Adipose tissue (tissue), 3 donors: ENCODE results near the gene TM9SF1. TPM values are rescaled to one million over a fixed set of nuclear protein-coding genes. Genes with fewer than 3 reads are reported as not detected.

Experiments
- H3K27ac ChIP-seq: one replicate; pipeline ENCODE4 v1.5.1; 2013; ENCODE audit warnings: low read depth, low read length
- WGBS, 3 donors: extraction: QIAGEN DNeasy Blood & Tissue Kit; methylation state at CpG; one replicate each; pipeline ENCODE4 v1.1.7; 2013; 5-methylcytosine and 5-hydroxymethylcytosine counted together
- polyA plus RNA-seq, 3 donors: library from polyadenylated mRNA; stranded (reverse); fragments of 200-250 nt; gene quantifications; one replicate each; pipeline ENCODE4 v1.2.3, GENCODE V29; 2013
- donor health status: healthy with polysubstance abuse.
- donor health status: Bipolar disorder and iron deficiency.
- donor health status: healthy.

TM9SF1 gene
- polyA plus RNA-seq, 3 donors = 13.6 to 44.0 (median 37.7) TPM

GRCh38 chr14:24167469-24168114, 27.6 kb downstream of the TM9SF1 start:
- H3K27ac ChIP-seq = no peak overlapping the region
- WGBS, 3 donors = 76 to 93% (median 78%) methylated on average over 3 of the region's 3 CpGs

GRCh38 chr14:24165785-24166184, 29.5 kb downstream of the TM9SF1 start:
- WGBS, 3 donors = 90 to 95% (median 91%) methylated on average over 5 of the region's 5 CpGs
- H3K27ac ChIP-seq = no peak overlapping the region

GRCh38 chr14:24164518-24164991, 30.7 kb downstream of the TM9SF1 start:
- H3K27ac ChIP-seq = no peak overlapping the region
- 89 to 91% (median 90%) methylated on average over 14 of the region's 14 CpGs for WGBS, 3 donors

- 29 to 44% (median 44%) methylated on average over 8 of the region's 8 CpGs for WGBS, 3 donors
Measured at GRCh38 chr14:24162093-24162492, 33.1 kb downstream of the TM9SF1 start.

GRCh38 chr14:24160850-24161804, 34.1 kb downstream of the TM9SF1 start, which contains the start of gene IRF9:
TSS of gene IRF9 (plus strand) at chr14:24161265. CDS start at chr14:24162145, 880 bp downstream.
- WGBS, 3 donors = 0% methylated on average over 12 of the region's 12 CpGs
- peak within 1 kb of the TSS; percentile 79 for H3K27ac ChIP-seq

More at GRCh38 chr14:24162093-24162492, 33.1 kb downstream of the TM9SF1 start:
- no peak overlapping the region for H3K27ac ChIP-seq

- H3K27ac ChIP-seq = no peak overlapping the region
- 89 to 96% (median 90%) methylated on average over 4 of the region's 4 CpGs for WGBS, 3 donors
Measured at GRCh38 chr14:24160499-24160849, 34.8 kb downstream of the TM9SF1 start.

GRCh38 chr14:24159777-24160498, 35.3 kb downstream of the TM9SF1 start:
- WGBS, 3 donors = 77 to 92% (median 86%) methylated on average over 11 of the region's 11 CpGs
- no peak overlapping the region for H3K27ac ChIP-seq

- H3K27ac ChIP-seq = no peak overlapping the region
- WGBS, 3 donors = 90 to 94% (median 93%) methylated on average over 11 to 12 of the region's 12 CpGs
Measured at GRCh38 chr14:24157331-24157730, 37.9 kb downstream of the TM9SF1 start.

GRCh38 chr14:24156840-24157239, 38.4 kb downstream of the TM9SF1 start:
- H3K27ac ChIP-seq = no peak overlapping the region
- 85 to 97% (median 93%) methylated on average over 1 of the region's 1 CpG for WGBS, 3 donors

- H3K27ac ChIP-seq = no peak overlapping the region
- 92 to 97% (median 94%) methylated on average over 10 of the region's 10 CpGs for WGBS, 3 donors
Measured at GRCh38 chr14:24155100-24155499, 40.1 kb downstream of the TM9SF1 start.

- WGBS, 3 donors = 93 to 96% (median 94%) methylated on average over 16 of the region's 16 CpGs
- no peak overlapping the region for H3K27ac ChIP-seq
Measured at GRCh38 chr14:24151404-24152080, 43.7 kb downstream of the TM9SF1 start.

- H3K27ac ChIP-seq = no peak overlapping the region
- 78 to 88% (median 87%) methylated on average over 9 of the region's 9 CpGs for WGBS, 3 donors
Measured at GRCh38 chr14:24150993-24151392, 44.2 kb downstream of the TM9SF1 start.

- H3K27ac ChIP-seq = no peak overlapping the region
- 90 to 97% (median 93%) methylated on average over 9 of the region's 9 CpGs for WGBS, 3 donors
Measured at GRCh38 chr14:24150567-24150966, 44.7 kb downstream of the TM9SF1 start.

- H3K27ac ChIP-seq = no peak overlapping the region
- WGBS, 3 donors = 89 to 91% (median 90%) methylated on average over 9 of the region's 9 CpGs
Measured at GRCh38 chr14:24150061-24150460, 45.2 kb downstream of the TM9SF1 start.

- H3K27ac ChIP-seq = no peak overlapping the region
- 92 to 97% (median 94%) methylated on average over 3 of the region's 3 CpGs for WGBS, 3 donors
Measured at GRCh38 chr14:24149302-24149969, 45.8 kb downstream of the TM9SF1 start.

GRCh38 chr14:24147761-24148428, 47.3 kb downstream of the TM9SF1 start:
- H3K27ac ChIP-seq = no peak overlapping the region
- WGBS, 3 donors = 4 to 10% (median 5%) methylated on average over 29 of the region's 29 CpGs
